Psoas muscle (tissue), 8 donors: Measurements from ENCODE around the gene SELENOV. TPM values are rescaled to one million over a fixed set of nuclear protein-coding genes. Genes with fewer than 3 reads are reported as not detected.

Experiments used
- ATAC-seq, 4 donors: fragments of 200-7000 bp; cut with Tn5 transposase; one replicate each; pipeline ENCODE4 v1.9.1; 2020; ENCODE audit warnings: moderate library complexity in 3 of 4, mild to moderate bottlenecking in 2 of 4
- DNase-seq, 2 donors: peaks; one replicate each; pipeline ENCODE4 v3.0.0-alpha.2; 2020
- H3K27ac ChIP-seq: fragments of 200-600 bp; one replicate; pipeline ENCODE4 v1.8.0; 2022
- H3K27me3 ChIP-seq, 3 donors: fragments of 200-600 bp in 1 of 3; one replicate each; pipeline versions ENCODE4 v1.6.1 to v1.8.0; 2013 to 2022; ENCODE audit warnings: low read length in 2 of 3, mild to moderate bottlenecking in 2 of 3, moderate library complexity in 1 of 3; ENCODE audit not compliant: insufficient read depth in 3 of 3
- H3K36me3 ChIP-seq, 2 donors: fragments of 200-600 bp in 1 of 2; one replicate each; pipeline versions ENCODE4 v1.6.1 to v1.8.0; 2013 to 2022; ENCODE audit warnings: low read depth in 1 of 2, mild to moderate bottlenecking in 1 of 2, moderate library complexity in 1 of 2; ENCODE audit not compliant: insufficient read depth in 1 of 2
- H3K4me1 ChIP-seq: fragments of 200-600 bp; one replicate; pipeline ENCODE4 v1.8.0; 2022
- H3K4me3 ChIP-seq: fragments of 200-600 bp; one replicate; pipeline ENCODE4 v1.8.0; 2022; ENCODE audit warnings: mild to moderate bottlenecking
- H3K9me3 ChIP-seq: fragments of 200-600 bp; one replicate; pipeline ENCODE4 v1.8.0; 2022
- CTCF ChIP-seq: fragments of 200-600 bp; IDR thresholded peaks from one replicate; pipeline ENCODE4 v1.8.0; 2022; ENCODE audit warnings: antibody characterized with exemption
- WGBS, 3 donors: extraction: QIAGEN DNeasy Blood & Tissue Kit; methylation state at CpG; one replicate each; pipeline versions ENCODE4 v1.1.6 to v1.1.7; 2013; 5-methylcytosine and 5-hydroxymethylcytosine counted together
- intact Hi-C, 2 donors: fragments of 100-400 bp; cut with DNase I; formaldehyde crosslinking; loops; one replicate each; pipeline versions ENCODE4 v1.11.0 to v1.14.2; 2022
- polyA plus RNA-seq, 3 donors: library from polyadenylated mRNA; stranded (reverse); fragments of 200-250 nt; gene quantifications; one replicate each; pipeline ENCODE4 v1.2.3, GENCODE V29; 2013
- total RNA-seq, 4 donors: library from RNA; stranded (reverse); fragmentation: NEBNext Ultra II Directional in 2 of 4; extraction: Animal tissue kit (Norgen Biotek cat#: 25700) in 2 of 4; gene quantifications; one replicate each; pipeline versions ENCODE4 v1.2.1 to v1.2.4, GENCODE V29; 2021 to 2023
- donor health status: healthy with polysubstance abuse.
- donor health status: DM: no; HTN: no; CAD: no; lungs with moderate emphysema.
- donor health status: Bipolar disorder and iron deficiency.
- donor health status: healthy.
- donor health status: DM: yes; HTN: yes; CAD: no.
- donor health status: DM: no; HTN: no; CAD: no.
- donor health status: DM: no; HTN: no; CAD: no.
- donor health status: DM: yes; HTN: yes; CAD: no.

SELENOV gene
- total and polyA plus RNA-seq, 7 donors: not detected

GRCh38 chr19:39480337-39481228 is 34.4 kb upstream of the SELENOV start, which contains the start of gene TIMM50:
Gene TIMM50 (plus strand): TSS chr19:39480838. CDS start chr19:39480854, 16 bp downstream.
- intact Hi-C loops: no loop called here
- no peak for TF ChIP-seq CTCF
- peak within 1 kb of the TSS; percentile 95 for H3K27ac ChIP-seq
- peaks cover 0 to 48% of the 10 kb centered on the region in 2 donors for H3K36me3 ChIP-seq
- no peaks in the 10 kb centered on the region for H3K27me3 ChIP-seq
- ATAC-seq (peak; percentile 98 to 99 (median 98)), DNase-seq (peak; percentile 99)
- H3K4me3 ChIP-seq: peak within 1 kb of the TSS; percentile 97
- H3K4me1 ChIP-seq: peaks cover 10% of the 10 kb centered on the region
- no peaks in the 10 kb centered on the region for H3K9me3 ChIP-seq
- 0 to 1% (median 1%) methylated on average over 58 to 62 of the region's 62 CpGs for WGBS, 3 donors

GRCh38 chr19:39481229-39481545 is 33.8 kb upstream of the SELENOV start:
- Histone ChIP-seq H3K27ac (peak overlapping the region; percentile 95), H3K36me3 (peaks cover 0 to 48% of the 10 kb centered on the region in 2 donors), H3K9me3 (no peaks in the 10 kb centered on the region), H3K4me1 (peaks cover 10% of the 10 kb centered on the region), H3K27me3 (no peaks in the 10 kb centered on the region), H3K4me3 (peak overlapping the region; percentile 97)
- no peak for DNase-seq
- intact Hi-C loops: no loop called here
- TF ChIP-seq CTCF: no peak
- ATAC-seq: no peak
- 1% methylated on average over 12 of the region's 12 CpGs for WGBS, 3 donors

GRCh38 chr19:39481676-39482075 is 33.3 kb upstream of the SELENOV start:
- H3K27ac ChIP-seq: no peak overlapping the region

GRCh38 chr19:39483141-39483540 is 31.8 kb upstream of the SELENOV start:
- H3K4me3 ChIP-seq: no peak overlapping the region
- no peak for DNase-seq
- H3K4me1 ChIP-seq: peaks cover 10% of the 10 kb centered on the region
- no peak overlapping the region for H3K27ac ChIP-seq
- no peaks in the 10 kb centered on the region for H3K27me3 ChIP-seq
- no peak for TF ChIP-seq CTCF
- 43 to 54% (median 54%) methylated on average over 6 of the region's 6 CpGs for WGBS, 3 donors
- no peak for ATAC-seq
- no peaks in the 10 kb centered on the region for H3K9me3 ChIP-seq
- intact Hi-C loops: no loop called here
- H3K36me3 ChIP-seq: peaks cover 0 to 56% of the 10 kb centered on the region in 2 donors

More at GRCh38 chr19:39481676-39482075, 33.3 kb upstream of the SELENOV start:
- Histone ChIP-seq H3K9me3 (no peaks in the 10 kb centered on the region), H3K4me1 (peaks cover 10% of the 10 kb centered on the region), H3K36me3 (peaks cover 0 to 49% of the 10 kb centered on the region in 2 donors), H3K27me3 (no peaks in the 10 kb centered on the region), H3K4me3 (peak overlapping the region; percentile 97)
- intact Hi-C loops: no loop called here
- WGBS, 3 donors: 61 to 62% (median 61%) methylated on average over 11 of the region's 11 CpGs
- ATAC-seq (no peak), DNase-seq (no peak)
- no peak for TF ChIP-seq CTCF
